Measurements from ENCODE around the gene CCM2L.

Gene CCM2L

GRCh38 chr20:32079655-32080109, 69.4 kb downstream of the CCM2L start:
- TF ChIP-seq, protein P1, sequence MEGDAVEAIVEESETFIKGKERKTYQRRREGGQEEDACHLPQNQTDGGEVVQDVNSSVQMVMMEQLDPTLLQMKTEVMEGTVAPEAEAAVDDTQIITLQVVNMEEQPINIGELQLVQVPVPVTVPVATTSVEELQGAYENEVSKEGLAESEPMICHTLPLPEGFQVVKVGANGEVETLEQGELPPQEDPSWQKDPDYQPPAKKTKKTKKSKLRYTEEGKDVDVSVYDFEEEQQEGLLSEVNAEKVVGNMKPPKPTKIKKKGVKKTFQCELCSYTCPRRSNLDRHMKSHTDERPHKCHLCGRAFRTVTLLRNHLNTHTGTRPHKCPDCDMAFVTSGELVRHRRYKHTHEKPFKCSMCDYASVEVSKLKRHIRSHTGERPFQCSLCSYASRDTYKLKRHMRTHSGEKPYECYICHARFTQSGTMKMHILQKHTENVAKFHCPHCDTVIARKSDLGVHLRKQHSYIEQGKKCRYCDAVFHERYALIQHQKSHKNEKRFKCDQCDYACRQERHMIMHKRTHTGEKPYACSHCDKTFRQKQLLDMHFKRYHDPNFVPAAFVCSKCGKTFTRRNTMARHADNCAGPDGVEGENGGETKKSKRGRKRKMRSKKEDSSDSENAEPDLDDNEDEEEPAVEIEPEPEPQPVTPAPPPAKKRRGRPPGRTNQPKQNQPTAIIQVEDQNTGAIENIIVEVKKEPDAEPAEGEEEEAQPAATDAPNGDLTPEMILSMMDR (IDR thresholded peaks at IDR 0.05; ENCODE audit: control insufficient read depth, extremely low read depth, insufficient read depth) = no peak
- no peak for DNase-seq (ENCODE audit: low read depth)
- H3K4me3 ChIP-seq (ENCODE audit: low read depth, low read length) = no peak overlapping the region

GRCh38 chr20:32080783-32081182, 70.5 kb downstream of the CCM2L start:
- DNase-seq (ENCODE audit: low read depth) = no peak
- TF ChIP-seq, protein P1 (IDR thresholded peaks at IDR 0.05; ENCODE audit: control insufficient read depth, extremely low read depth, insufficient read depth) = no peak
- no peak overlapping the region for H3K4me3 ChIP-seq (ENCODE audit: low read depth, low read length)
